SU-DHL-6 (cell line): ENCODE data around the gene ATXN2.

Experiments used
- CTCF ChIP-seq: fragments of 200-600 bp; sonication (generic); IDR thresholded peaks from one replicate; pipeline ENCODE4 v1.5.1; 2017; ENCODE audit warnings: antibody characterized with exemption, mild to moderate bottlenecking, low read length, moderate library complexity; ENCODE audit not compliant: insufficient read depth, poor library complexity, severe bottlenecking
- EZH2phosphoT487 ChIP-seq: fragments of 200-600 bp; sonication (generic), shearing (Covaris generic); conservative IDR thresholded peaks from 2 replicates; pipeline ENCODE4 v1.6.1; 2018; ENCODE audit warnings: mild to moderate bottlenecking, antibody characterized with exemption, low read length, moderate library complexity, mixed read lengths

- TF ChIP-seq CTCF, result no peak
- no peak for TF ChIP-seq EZH2phosphoT487
Measured at GRCh38 chr12:111569363-111570083, 29.6 kb downstream of the ATXN2 start.
